KMS-11 (cell line): ENCODE measurements around the gene SPRN.

Experiments
- H2AFZ ChIP-seq: fragments of 200-600 bp; sonication (generic); 2 replicates; pipeline ENCODE4 v1.6.1; 2016; ENCODE audit warnings: antibody characterized with exemption, mixed run types, low read depth
- H3K27ac ChIP-seq: fragments of 200-600 bp; sonication (generic); 2 replicates; pipeline ENCODE4 v1.6.1; 2016; ENCODE audit warnings: mild to moderate bottlenecking, mixed run types
- H3K27me3 ChIP-seq: fragments of 200-600 bp; sonication (generic); 2 replicates; pipeline ENCODE4 v1.6.1; 2017; ENCODE audit warnings: mild to moderate bottlenecking, low read depth, mixed run types, moderate library complexity; ENCODE audit not compliant: insufficient read depth
- H3K36me3 ChIP-seq: fragments of 200-600 bp; sonication (generic); 2 replicates; pipeline ENCODE4 v1.6.1; 2017; ENCODE audit warnings: mild to moderate bottlenecking, mixed run types; ENCODE audit not compliant: insufficient read depth
- H3K4me1 ChIP-seq: fragments of 200-600 bp; sonication (generic); 2 replicates; pipeline ENCODE4 v1.6.1; 2016; ENCODE audit warnings: mild to moderate bottlenecking, low read depth, mixed run types; ENCODE audit not compliant: poor library complexity, severe bottlenecking
- H3K4me2 ChIP-seq: fragments of 200-600 bp; sonication (generic); 2 replicates; pipeline ENCODE4 v1.7.0; 2016; ENCODE audit warnings: mild to moderate bottlenecking, mixed run types
- H3K4me3 ChIP-seq: fragments of 200-600 bp; sonication (generic); IDR thresholded peaks from 2 replicates; pipeline ENCODE4 v1.6.1; 2017; ENCODE audit warnings: low read depth, low read length, mixed read lengths; ENCODE audit not compliant: insufficient read depth
- H3K79me2 ChIP-seq: fragments of 200-600 bp; sonication (generic); 2 replicates; pipeline ENCODE4 v1.6.1; 2016; ENCODE audit warnings: low read depth, mixed run types; ENCODE audit not compliant: insufficient read depth
- H3K9ac ChIP-seq: fragments of 200-600 bp; sonication (generic); 2 replicates; pipeline ENCODE4 v1.6.1; 2016; ENCODE audit warnings: mild to moderate bottlenecking, mixed run types
- H4K20me1 ChIP-seq: fragments of 200-600 bp; sonication (generic); 2 replicates; pipeline ENCODE4 v1.6.1; 2016; ENCODE audit warnings: mild to moderate bottlenecking, mixed run types; ENCODE audit not compliant: insufficient read depth
- CTCF ChIP-seq: fragments of 200-600 bp; sonication (generic); conservative IDR thresholded peaks from 2 replicates; pipeline ENCODE4 v1.6.1; 2017; ENCODE audit warnings: low read depth, mild to moderate bottlenecking, antibody characterized with exemption, low read length, moderate library complexity, mixed read lengths

Gene SPRN

GRCh38 chr10:133403359-133403758 lies 21.1 kb downstream of the SPRN start:
- TF ChIP-seq CTCF = no peak
- Histone ChIP-seq H3K27ac (no peak overlapping the region), H3K4me2 (no peak overlapping the region), H3K4me1 (peaks cover 33% of the 10 kb centered on the region), H3K9ac (no peak overlapping the region), H3K36me3 (no peaks in the 10 kb centered on the region), H3K4me3 (no peak overlapping the region), H2AFZ (no peak overlapping the region), H4K20me1 (no peaks in the 10 kb centered on the region), H3K79me2 (no peaks in the 10 kb centered on the region; the same call in none of the 2 replicates), H3K27me3 (no peaks in the 10 kb centered on the region)

DNA sequence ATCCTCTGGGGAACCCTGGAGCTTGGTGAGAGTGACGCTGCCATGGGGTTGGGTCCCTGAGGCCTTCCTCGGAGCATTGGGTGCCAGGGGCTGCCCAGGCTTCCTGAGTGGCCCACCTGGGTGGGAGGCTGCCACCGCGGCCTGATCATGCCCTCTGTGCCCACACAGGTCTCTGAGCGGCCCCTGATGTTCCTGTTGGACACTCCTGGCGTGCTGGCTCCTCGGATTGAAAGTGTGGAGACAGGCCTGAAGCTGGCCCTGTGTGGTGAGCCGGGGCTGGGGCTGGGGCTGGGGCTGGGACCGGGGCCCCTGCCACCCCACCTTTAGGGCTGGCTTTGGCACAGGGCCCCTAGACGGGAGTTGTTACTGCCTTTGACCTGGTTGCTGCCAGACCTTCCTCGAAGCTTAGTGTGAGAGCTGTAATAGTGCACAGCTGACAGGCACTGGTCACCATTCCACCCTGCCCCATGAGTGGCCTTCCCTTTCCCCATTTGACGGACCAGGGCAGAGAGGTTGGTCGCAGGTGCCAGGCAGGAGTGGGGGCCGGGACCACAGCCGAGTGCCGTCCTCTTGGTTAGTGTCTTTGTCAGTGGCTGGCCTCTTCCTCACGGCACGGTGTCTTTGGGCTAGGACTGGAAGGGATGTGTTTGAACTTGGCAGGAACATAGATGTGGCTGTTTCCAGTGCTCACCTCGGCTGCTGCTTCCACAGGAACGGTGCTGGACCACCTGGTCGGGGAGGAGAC lies 22.3 kb downstream of the SPRN start:
- Histone ChIP-seq H3K4me2 (peak overlapping the region; percentile 80; the same call in 1 of the 2 replicates), H4K20me1 (no peaks in the 10 kb centered on the region), H3K4me1 (peaks cover 33% of the 10 kb centered on the region), H3K27me3 (no peaks in the 10 kb centered on the region), H3K79me2 (no peaks in the 10 kb centered on the region; the same call in none of the 2 replicates), H3K4me3 (no peak overlapping the region), H3K27ac (no peak overlapping the region), H2AFZ (no peak overlapping the region), H3K36me3 (no peaks in the 10 kb centered on the region), H3K9ac (no peak overlapping the region)
- no peak for TF ChIP-seq CTCF

- H3K9ac ChIP-seq = peak overlapping the region; percentile 38; the same call in 1 of the 2 replicates
- H3K36me3 ChIP-seq = no peaks in the 10 kb centered on the region
- no peaks in the 10 kb centered on the region for H4K20me1 ChIP-seq
- peak overlapping the region; percentile 80; the same call in 1 of the 2 replicates for H3K4me2 ChIP-seq
- no peaks in the 10 kb centered on the region for H3K27me3 ChIP-seq
- no peak for TF ChIP-seq CTCF
- H3K4me1 ChIP-seq = peaks cover 33% of the 10 kb centered on the region
- H3K27ac ChIP-seq = peak overlapping the region; percentile 81; the same call in 1 of the 2 replicates
- H3K4me3 ChIP-seq = no peak overlapping the region
- no peaks in the 10 kb centered on the region; the same call in none of the 2 replicates for H3K79me2 ChIP-seq
- no peak overlapping the region for H2AFZ ChIP-seq
Observed at GRCh38 chr10:133401500-133401899, 22.9 kb downstream of the SPRN start.

DNA sequence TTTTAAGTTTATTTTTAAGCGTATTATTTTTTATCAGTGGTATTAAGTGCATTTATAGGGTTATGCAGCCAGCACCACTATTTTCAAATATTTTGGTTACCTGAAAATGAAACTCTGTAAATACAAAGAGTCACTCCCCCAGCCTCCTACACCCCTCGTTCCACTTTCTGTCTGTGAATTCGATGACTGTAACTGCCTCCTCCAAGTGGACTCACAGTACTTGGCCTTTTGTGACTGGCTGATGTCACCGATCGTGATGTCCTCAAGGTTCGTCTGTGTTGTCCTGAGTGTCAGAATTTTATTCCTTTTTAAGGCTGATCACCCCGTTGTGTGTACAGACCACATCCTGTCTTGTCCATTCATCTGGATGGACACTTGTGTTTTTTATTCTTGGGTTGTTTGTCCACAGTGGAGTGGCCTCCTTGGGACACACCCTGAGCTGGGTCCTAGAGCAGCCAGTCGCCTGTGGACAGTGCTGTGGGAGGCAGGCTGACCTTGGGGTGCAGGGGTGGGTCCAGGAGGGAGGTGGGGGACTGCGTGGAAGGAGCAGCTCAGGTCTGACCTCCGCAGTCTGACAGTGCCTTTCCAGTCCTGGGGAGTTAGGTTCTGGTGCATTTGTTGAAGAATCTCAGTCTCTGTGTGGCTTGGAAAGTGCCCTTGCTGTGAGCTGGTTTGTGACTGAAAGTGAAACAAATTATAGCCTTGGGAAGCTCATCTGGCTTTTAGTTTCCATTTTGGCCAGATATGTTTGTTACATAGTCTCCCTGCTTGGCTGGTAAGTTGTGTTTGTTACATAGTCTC lies 23.6 kb downstream of the SPRN start:
- H3K27me3 ChIP-seq = no peaks in the 10 kb centered on the region
- no peaks in the 10 kb centered on the region for H3K36me3 ChIP-seq
- no peak overlapping the region for H3K4me3 ChIP-seq
- H4K20me1 ChIP-seq = no peaks in the 10 kb centered on the region
- 0 out of 2 replicates have a peak overlapping the region, but pooled peaks have one; percentile 5 for H2AFZ ChIP-seq
- H3K27ac ChIP-seq = peak overlapping the region; percentile 81
- no peak for TF ChIP-seq CTCF
- peak overlapping the region; percentile 38; the same call in 1 of the 2 replicates for H3K9ac ChIP-seq
- H3K4me2 ChIP-seq = peak overlapping the region; percentile 80
- peaks cover 27% of the 10 kb centered on the region for H3K4me1 ChIP-seq
- H3K79me2 ChIP-seq = peaks cover 2% of the 10 kb centered on the region; the same call in 1 of the 2 replicates
